T-helper 1 cell treated with Interleukin-12 subunit alpha and Interleukin-12 subunit beta and Interleukin-4 antibody, amounts not matched to agents 30 ng/mL and 1 ng/mL, for 36 hours (primary cell): ENCODE results near the gene NRG2. TPM values are rescaled to one million over a fixed set of nuclear protein-coding genes. Genes with fewer than 3 reads are reported as not detected.

Source experiments
- intact Hi-C: fragments of 100-400 bp; cut with micrococcal nuclease; formaldehyde crosslinking; loops from one replicate; pipeline ENCODE4 v1.15.1; 2024
- total RNA-seq: library from RNA; stranded (reverse); gene quantifications from 2 replicates; pipeline ENCODE4 v1.2.3, GENCODE V29; 2022

NRG2 gene
- total RNA-seq, 1 donor from 2014 or later = 0.27 TPM

DNA sequence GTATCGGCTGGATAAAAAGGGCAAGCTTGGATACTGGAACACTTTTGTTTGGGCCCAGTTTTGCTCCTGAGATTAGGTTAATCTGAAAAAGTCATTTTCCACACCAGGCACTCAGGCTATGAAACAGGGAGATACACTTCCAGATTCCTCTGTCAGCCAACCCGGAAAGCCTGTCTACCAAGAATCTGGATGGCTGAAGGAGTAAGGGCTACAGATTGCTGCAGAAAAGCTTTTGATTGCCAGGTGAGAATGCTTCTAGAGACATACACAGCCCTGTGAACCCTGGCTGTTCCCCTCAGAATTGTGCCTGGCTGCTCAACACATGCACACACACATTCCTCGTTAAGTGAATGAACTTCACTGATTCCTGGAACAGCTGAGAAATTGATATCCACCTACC lies 133.1 kb downstream of the NRG2 start:
- intact Hi-C loops = no loop called here

DNA sequence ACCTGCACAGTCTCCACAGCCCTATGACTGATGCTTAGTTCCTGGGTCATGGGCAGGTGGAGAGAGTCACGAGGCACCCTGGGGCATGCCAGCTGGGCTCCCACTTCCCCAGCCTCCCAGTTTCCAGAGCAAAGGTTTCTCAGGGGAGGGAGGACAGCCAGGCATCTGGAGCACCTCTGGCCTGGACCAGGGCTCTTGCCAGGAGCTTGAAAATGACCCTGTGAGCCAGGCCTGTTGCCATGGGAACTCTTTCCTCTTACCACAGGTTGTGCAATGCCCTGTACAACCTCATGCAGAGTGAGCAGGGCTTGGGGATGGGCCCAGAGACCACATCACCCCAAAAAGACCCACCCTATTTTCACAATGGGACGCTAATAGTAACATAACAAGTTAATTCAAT lies 134.3 kb downstream of the NRG2 start:
- intact Hi-C loops = no loop called here

DNA sequence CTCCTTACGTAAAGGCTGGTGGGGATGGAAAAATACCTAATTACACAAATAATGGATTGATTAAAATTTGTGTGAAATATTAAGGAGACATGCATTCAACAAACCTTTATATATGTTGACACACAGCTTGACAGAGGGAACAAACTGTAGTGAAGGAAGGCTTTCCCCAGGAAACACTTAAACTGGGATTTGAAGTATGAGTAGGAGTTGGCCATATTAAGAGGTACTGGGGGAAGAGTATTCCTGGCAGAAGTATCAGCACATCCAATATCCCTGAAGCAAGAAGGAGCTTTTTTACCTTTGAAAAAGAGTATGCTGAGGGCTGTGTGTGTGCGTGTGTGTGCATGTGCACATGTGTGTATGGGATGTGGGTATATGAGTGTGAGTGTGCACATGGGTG lies 136.4 kb downstream of the NRG2 start:
- intact Hi-C loops = no loop called here

DNA sequence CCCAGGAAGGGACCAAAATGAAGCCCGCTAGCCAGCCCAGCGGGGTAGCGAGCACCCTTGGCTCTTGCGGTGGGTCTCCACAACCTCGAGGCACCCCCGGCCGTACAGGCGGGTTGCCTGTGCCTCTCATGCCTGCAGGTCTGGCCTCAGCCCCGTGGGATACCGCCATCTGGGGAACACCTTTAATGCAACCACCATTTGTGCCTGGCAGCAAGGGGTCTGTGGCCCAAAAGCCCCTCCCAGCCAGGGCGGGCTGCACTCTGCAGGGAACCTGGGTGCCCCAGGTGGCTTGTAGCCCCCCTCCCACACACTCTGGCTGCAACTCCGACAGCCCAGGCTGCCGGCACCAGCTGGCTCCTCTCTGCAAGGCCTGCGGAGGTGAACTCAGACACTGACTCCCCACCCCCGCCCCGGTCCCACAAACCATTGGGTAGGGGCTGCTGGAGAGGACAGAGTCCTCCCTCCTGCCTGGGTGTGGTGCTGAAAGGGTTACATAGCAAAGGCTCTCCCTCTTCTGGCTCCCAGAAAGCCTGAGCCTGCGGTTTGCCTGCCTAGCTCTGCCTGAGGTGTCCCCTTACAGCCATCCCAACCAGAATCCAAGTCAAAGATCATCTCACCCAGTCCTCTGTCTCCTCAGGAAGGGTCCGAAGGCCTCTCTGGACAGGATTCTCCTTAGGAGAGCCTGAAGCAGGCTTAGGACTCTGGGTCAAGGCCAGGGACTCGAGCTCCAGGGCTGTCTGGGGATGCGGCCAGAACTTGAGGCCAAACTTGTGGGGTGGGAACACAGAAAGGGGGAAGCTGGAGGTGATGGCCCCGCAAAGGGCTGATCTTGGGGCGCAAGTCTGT lies 138.1 kb downstream of the NRG2 start:
- intact Hi-C loops = no loop called here

DNA sequence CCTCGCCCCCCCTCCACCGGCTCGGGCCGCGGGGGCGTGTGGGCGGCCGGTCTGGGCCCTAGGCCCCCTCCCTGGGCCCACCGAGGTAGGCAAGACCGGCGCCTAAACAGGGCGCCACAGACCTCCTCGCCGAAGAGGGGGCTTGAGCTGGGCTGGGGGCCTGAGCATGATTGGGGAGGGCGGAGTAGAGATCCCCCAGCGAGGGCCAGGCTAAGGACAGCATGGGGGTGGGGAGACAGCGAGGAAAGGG lies 138.6 kb downstream of the NRG2 start:
- intact Hi-C loops = no loop called here

DNA sequence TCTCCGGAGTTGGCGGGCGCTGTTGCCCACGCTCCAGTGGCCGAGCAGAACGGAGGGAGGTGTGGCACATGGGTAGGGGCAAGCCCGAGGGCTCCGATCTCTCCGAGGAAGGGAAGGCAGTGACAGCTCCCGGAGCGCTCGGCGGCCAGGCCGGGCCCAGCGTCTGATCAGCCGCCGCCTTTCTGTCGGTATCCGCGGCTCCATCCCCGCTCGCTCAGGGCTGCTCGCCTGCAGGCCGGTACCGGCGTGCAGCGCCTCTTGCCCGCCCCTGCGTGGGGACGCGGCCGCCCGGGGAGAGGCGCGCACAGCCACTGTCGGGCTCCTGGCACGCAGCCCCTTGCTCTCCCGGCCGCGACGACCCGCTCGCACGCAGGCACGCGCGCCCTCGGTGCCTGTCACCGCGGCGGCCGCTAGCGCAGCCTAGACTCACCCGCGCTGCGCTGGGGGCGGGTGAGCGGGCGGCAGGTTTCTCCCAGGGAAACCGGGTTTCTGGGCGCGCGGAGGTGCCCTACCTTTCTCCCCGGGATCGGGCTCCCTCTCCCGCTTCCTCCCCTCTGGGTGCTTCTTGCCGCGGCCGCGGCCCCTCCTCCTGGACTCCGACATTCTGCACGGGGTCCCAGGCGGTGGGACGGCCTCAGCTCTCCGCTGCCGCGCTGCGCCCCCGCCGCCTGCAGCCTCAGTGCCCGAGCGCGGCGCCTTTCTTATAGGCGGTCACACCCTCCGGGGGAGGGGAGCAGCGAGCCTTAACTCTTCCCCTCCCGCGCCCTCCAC lies 139.1 kb downstream of the NRG2 start:
- intact Hi-C loops = no loop called here

DNA sequence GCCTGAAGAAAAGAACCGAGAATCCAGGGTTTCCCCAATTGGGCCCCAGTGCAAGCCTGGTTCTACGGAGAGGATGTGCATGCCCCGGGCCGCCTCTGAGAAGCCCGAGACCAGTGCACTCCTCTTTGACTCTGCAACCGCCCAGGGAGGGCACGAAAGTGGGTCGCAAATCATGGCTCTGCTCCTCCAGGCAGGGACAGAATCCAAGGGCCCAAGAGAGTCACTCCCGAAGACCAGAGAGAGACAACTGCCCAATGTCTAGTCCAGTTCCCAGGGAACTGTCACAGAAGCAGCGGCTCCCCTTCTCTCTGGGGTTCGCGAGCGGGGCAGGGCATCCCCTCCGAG lies 139.7 kb downstream of the NRG2 start:
- intact Hi-C loops = no loop called here

DNA sequence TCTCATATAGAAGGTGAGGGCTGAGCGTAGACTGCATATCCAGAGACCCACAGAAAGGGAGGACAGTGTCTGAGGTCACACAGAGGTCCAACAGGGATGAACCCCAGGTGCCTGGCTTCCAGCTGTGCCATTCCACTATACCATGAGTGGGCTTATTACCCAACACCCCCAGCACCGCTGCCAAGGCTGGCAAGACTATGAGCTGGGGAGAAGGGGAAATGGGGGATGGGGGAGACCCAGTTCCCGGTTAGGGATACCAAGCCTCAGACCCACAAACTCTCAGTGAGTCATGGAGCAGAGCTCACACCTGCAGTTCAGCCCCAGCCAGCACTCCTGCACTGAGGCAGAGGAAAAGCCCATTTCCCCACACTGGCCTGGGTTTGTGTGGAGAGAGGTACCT lies 141.1 kb downstream of the NRG2 start:
- intact Hi-C loops = no loop called here

DNA sequence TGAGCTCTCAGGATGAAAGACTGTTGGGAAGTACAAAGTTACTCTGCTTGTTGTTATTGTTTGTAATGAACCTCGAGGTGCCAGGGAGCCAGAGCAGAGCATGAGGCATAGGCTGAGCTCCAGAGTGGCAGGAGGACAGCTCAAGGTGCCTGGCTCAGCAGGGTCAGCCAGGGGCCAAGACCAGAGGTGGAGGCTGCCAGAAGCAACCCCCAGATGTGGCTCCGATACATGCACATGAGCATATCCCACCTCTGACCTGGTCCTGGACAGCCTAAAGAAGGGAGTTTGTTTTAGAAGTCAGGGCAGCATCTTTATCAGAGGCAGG lies 141.9 kb downstream of the NRG2 start:
- intact Hi-C loops = no loop called here

DNA sequence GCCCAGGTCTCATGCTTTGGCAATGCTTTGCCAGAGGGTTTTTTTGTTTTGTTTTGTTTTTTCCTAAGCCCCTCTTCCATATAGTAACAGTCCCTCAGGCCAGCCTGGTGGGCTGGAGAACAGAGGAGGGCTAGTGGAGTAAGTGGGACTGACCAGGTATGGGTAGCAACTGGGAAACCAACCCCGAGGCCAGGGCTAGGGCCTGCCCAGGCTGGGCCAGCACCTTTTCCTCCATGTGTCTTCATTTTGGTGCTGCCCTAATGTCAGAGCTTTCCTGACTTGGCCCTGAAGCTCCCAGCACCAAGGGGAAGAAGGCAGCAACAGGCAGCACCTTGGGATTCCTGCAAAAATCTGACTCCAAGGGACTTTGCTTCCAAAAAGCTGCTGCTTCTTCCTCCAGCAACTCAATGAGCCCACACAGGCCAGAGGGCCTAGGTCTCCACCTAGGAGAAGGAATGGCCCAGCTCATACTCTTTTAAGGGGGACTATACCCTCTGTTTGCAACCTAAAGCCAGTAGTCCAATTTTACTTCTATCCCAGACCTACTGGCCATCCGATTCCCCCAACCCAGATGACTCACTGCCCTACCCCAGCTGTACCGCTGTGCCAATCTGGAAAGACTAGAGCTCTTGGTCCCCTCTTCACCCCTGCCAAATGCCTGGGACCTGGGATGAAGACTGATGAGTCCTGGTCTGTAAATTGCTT lies 142.4 kb downstream of the NRG2 start:
- intact Hi-C loops = no loop called here

DNA sequence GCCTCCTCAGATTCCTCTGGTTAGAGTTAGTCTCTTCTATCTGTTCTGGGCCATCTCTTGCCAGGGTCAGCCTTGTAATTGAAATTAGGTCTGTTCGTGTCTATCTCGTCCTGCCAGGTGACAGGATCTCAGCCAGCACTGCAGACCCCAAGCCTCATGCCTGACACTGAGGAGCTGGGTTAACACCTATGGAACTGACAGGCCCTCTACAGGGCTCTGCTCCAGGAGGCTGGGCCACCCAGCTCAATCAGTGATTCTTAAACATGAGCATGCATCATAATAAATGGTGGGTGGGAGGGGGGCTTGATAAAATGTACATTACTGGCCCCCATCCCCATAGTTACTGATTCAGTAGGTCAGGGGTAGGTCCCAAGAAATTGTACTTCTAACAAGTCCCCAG lies 144.1 kb downstream of the NRG2 start:
- intact Hi-C loops = no loop called here

DNA sequence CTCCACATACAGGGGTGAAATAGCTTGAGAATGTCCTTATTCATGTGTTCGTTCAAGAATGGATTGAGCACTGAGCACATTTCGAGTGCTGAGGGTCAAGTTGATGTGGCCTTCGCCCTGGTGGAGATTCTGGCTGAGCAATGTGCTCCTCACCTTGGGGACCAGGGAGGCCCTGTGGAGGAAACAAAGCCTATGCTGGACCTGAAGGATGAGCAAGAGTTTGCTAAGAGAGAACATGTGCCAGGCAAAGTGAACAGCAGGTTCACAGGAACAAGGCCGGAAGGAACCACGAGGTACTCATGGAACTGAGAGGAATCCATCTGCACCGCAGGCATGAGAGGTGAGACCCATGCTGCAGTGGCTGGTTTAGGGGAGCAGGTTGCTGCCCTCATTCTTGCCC lies 145.1 kb downstream of the NRG2 start:
- intact Hi-C loops = no loop called here

DNA sequence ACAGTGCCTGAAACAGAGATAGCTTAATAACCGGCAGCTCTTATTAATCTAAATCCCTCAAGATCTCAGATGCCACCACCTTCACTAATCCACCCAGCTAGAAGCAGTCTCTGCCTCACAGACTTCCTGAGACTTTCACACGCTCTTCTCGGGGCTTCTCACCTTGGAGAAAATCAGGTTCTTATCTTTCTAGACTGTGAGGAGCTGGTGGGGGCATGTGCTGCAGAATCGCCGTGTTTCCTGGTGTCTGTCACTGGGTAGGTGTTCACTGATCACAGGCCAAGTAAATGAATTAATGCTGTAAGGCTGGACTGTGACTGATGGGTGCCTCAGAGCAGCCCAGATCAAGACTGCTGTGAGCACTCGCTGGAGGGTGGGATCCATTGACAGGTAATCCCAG lies 145.8 kb downstream of the NRG2 start:
- intact Hi-C loops = no loop called here

DNA sequence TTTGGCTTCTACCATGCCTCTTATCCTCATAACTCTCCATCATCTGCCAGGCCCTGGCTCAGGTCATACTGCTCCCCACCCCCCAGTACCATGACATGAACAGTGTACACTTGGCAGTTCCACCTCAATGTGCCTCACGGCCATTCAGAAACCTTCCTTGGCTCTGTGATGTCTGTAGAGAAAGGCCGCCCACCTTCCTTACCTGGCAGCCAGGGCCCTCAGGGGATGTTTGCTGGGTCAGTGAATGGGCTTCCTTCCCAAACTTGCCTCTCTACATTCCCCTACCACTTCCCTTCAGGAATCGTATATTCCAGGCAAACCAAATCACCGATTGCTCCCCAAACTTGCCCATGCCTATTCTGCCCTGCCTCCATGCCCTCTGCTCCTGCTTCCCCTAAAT lies 146.4 kb downstream of the NRG2 start:
- intact Hi-C loops = no loop called here

DNA sequence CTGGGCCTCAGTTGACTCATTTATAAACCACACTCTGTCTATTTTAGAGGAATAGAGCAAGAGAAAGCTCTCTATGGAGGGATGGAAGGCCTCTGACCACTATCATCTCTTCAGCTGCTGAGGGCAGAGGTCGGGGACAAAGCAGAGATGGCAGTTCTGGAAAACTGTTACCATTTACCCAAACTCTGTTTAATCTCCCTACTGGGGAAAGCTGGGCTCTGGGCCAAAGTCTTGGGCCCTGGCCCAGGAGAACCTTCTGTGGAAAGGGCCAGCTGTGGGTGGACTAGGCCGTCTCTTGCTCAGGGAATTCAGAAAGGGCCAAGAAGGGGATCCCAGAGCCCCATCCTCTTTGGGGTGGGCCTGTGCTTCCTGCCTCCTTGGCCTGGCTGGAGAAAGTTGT lies 147.5 kb downstream of the NRG2 start:
- intact Hi-C loops = no loop called here

DNA sequence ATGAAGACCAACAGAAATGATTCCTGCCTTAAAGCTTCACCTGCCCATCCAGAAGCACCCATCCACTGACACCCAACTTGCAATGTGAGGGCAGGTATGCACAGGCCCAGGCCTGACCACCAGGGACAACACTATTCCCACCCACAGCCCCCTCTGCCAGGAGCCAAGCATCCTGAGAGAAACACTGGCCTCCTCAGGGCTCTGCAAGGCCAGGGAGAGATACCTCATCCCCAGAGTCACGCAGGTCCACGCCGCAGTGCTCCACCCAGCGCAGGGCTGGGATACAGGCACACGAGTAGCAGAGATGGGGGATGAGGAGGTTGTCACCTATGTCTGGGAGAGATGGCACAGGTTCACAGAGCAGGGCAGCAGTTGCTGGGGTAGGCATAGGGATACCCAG lies 148.1 kb downstream of the NRG2 start:
- intact Hi-C loops = no loop called here

DNA sequence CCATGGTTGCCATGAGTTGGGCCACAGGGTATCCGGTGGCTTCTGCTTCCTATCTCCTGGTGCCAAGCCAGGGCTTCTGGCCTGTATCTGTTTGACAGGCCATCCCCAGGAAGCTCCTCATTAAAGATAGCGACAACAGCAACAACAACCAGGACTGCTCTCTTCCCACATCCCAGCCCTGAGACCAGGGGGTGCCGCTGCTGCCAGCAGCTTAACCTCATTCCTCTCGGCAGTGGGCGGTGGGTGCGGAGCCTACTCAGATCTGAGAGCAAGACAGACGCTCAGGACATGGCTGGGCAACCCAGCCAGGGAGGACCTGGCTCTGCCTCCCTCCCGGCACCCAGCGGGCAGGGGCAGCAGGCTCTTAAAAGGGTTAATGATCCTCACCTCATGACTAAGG lies 149.2 kb downstream of the NRG2 start:
- intact Hi-C loops = no loop called here

DNA sequence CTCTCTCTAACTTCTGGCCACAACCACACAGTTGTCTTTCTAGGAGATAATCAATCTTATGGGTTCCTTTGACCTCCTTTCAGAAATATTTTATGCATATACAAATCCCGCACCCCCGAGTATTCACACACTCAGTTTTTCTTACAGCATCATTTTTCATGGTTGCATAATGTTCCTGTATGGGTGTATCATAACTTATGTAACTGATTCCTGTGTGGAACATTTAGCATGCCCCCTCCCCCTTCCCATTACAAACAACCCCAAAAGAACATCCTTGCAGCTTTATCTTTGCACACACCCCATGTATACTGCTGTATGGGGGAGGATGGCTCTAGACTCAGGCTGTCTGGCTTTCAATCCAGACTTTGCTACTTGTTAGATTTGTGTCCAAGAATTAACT lies 153.7 kb downstream of the NRG2 start:
- intact Hi-C loops = no loop called here

DNA sequence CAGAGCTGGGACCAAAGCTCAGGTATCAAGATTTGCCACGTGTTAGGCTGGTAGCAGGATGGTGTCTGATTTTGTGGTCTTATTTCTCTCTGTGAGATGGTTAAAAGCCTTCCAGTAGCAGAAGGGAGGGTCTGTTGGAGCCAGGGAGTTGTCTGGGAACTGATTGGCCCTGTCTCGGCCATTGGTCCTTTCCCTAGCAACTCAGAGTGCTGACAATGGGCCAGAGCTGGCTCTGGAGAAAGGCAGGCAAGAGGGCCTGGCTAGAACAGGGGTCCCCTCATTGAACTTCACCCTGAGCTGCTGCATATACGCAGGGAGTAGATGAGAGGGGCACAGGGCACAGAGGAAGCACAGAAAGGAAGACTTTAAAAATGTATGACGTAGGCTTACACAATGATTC lies 154.7 kb downstream of the NRG2 start:
- intact Hi-C loops = no loop called here

DNA sequence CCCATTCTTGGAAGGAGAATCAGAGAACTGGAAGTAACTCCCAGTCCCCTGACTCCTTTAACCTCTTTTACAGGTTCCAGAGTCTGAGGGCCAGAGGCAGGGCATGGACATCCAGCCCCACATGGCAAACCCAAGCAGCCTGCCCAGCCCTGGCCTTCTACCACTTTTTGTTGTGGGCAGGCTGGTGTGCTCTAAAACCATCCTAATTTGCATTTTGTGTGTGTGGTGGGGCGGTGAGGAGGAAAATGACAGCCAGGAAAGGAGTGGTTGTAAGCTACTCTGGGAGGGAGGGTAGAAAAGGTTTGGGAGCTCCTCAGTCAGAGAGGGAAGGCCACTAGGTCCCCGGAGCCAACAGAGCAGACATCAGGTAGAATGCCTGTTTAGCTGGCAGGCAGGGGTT lies 156.9 kb downstream of the NRG2 start:
- intact Hi-C loops = no loop called here

DNA sequence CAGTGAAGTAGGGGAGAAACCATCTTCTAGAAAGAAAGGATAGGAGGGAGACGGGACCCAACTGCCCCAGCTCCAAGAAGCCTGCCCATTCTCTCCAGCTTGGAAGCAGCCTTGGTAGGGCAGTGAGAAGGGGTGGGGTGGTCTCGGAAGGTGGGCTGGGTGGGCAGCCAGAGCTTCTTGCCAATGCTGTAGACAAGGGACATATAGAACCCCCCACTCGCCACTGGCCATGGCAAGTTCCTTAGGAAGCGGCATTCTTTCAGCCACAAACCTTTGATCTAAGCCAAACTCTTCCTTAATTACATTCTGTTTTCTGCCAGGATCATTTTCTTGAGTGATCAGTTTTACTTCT lies 157.3 kb downstream of the NRG2 start:
- intact Hi-C loops = no loop called here

DNA sequence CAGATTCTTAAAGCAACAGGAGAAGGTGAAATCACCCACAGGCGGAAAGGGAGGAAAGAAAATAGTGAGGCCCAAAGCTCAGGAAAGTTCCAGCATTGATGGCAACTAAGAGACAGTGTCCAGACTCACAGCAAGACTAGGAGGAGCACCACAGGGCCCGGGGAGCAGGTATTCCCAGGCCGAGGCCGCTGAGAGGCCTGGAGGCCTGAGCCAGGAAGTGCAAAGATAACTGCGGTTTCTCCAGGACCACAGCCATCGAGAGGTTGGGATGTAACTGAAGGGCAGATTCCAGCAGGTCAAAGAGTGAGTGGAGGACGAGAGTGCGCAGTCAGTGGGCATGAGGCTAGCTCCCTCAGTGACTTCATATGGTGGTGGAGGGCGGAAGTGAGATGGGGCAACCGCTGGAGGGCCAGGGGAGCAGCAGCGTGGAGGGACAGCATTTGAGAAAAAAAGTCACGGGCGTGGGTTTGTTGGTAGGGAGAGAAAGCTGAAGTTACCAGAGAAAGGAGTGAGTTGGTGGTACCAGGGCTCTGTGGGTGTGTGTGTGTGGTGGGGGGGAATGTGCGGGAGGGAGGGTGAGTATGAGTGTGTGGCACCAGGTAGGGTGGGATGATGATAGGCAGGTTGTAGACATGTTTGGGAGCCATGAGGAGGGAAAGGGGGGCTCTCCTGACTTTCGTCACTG lies 157.8 kb downstream of the NRG2 start:
- intact Hi-C loops = no loop called here
